Measurements from ENCODE around the gene MAGI1.

GRCh38 chr3:65967451-65967850 lies 71.3 kb downstream of the MAGI1 start:
- TF ChIP-seq CTCF (IDR thresholded peaks at IDR 0.05) (no peak), EZH2 (IDR thresholded peaks at IDR 0.05; ENCODE audit: borderline replicate concordance, insufficient read depth, low read depth, low read length, poor library complexity, severe bottlenecking) (no peak)
